VCaP (cell line): ENCODE data around the gene GTF3C4.
"Not testable (repeated sequence)": the region's sequence is repeated elsewhere in the genome, so short reads cannot be mapped to it uniquely, and the experiment has no call there.

ENCODE experiments used
- H3K27ac ChIP-seq: fragments of 450-650 bp; 2 replicates; pipeline ENCODE4 v1.5.1; 2017
- TF ChIP-seq, protein P1 (sequence below): fragments of 450-650 bp; conservative IDR thresholded peaks from 2 replicates; pipeline ENCODE4 v1.5.1; 2017; ENCODE audit warnings: mild to moderate bottlenecking, moderate library complexity

The GTF3C4 gene

GRCh38 chr9:132710333-132710732 lies 40.1 kb downstream of the GTF3C4 start:
- H3K27ac ChIP-seq: no peak overlapping the region
- TF ChIP-seq, protein P1, sequence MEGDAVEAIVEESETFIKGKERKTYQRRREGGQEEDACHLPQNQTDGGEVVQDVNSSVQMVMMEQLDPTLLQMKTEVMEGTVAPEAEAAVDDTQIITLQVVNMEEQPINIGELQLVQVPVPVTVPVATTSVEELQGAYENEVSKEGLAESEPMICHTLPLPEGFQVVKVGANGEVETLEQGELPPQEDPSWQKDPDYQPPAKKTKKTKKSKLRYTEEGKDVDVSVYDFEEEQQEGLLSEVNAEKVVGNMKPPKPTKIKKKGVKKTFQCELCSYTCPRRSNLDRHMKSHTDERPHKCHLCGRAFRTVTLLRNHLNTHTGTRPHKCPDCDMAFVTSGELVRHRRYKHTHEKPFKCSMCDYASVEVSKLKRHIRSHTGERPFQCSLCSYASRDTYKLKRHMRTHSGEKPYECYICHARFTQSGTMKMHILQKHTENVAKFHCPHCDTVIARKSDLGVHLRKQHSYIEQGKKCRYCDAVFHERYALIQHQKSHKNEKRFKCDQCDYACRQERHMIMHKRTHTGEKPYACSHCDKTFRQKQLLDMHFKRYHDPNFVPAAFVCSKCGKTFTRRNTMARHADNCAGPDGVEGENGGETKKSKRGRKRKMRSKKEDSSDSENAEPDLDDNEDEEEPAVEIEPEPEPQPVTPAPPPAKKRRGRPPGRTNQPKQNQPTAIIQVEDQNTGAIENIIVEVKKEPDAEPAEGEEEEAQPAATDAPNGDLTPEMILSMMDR: no peak

- H3K27ac ChIP-seq: not testable (repeated sequence)
Observed at GRCh38 chr9:132711152-132711551, 40.9 kb downstream of the GTF3C4 start.

- H3K27ac ChIP-seq: no peak overlapping the region
- TF ChIP-seq, protein P1: no peak
Observed at GRCh38 chr9:132711846-132712245, 41.6 kb downstream of the GTF3C4 start.

- H3K27ac ChIP-seq: no peak overlapping the region
- TF ChIP-seq, protein P1: no peak
Observed at GRCh38 chr9:132712753-132713152, 42.5 kb downstream of the GTF3C4 start.

GRCh38 chr9:132716007-132716406 lies 45.7 kb downstream of the GTF3C4 start:
- H3K27ac ChIP-seq: no peak overlapping the region
- TF ChIP-seq, protein P1: no peak

GRCh38 chr9:132717326-132717945 lies 47.2 kb downstream of the GTF3C4 start:
- 0 out of 2 replicates have a peak overlapping the region, but pooled peaks have one; percentile 27 for H3K27ac ChIP-seq
- TF ChIP-seq, protein P1: no peak

GRCh38 chr9:132718381-132718928 lies 48.2 kb downstream of the GTF3C4 start:
- peak overlapping the region; percentile 27; the same call in 1 of the 2 replicates for H3K27ac ChIP-seq

DNA sequence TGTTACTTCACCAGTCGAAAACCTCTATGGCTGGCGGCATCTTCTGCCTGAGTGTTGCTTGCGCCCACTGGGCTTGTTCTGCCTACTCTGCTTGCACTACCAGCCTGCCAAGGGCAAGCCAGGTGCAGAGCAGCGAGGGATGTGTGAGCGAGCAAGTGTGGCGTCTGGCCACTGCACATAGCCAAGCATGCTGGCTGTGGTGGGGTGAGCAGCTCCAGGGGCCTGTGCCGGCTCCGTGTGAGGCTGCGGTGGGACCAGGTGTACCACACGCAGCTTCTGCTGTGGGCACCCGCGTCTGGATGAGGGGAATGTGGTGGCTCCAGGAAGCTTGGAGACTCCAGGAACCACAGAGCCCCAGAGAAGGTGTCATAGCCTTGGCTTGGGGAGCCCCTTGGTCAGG lies 51.4 kb downstream of the GTF3C4 start:
- H3K27ac ChIP-seq: no peak overlapping the region
- TF ChIP-seq, protein P1: no peak
